Kidney (tissue), 14 donors: ENCODE measurements around the gene HCFC1. TPM values are rescaled to one million over a fixed set of nuclear protein-coding genes. Genes with fewer than 3 reads are reported as not detected.

Source experiments
- DNase-seq, 5 donors: peaks; one replicate each; pipeline ENCODE4 v3.0.0-alpha.2; 2013 to 2020
- FAIRE-seq: peaks from 2 replicates; lab custom pipeline; 2012; peaks lifted over from hg19 to GRCh38; lab: Jason Lieb, UNC
- H3K27ac ChIP-seq, 2 donors: one replicate each; pipeline ENCODE4 v1.7.0; 2013; ENCODE audit warnings: low read depth in 2 of 2, low read length in 2 of 2, inconsistent platforms in 1 of 2
- H3K27me3 ChIP-seq: one replicate; pipeline ENCODE4 v1.7.1; 2013; ENCODE audit warnings: low read length, inconsistent platforms; ENCODE audit not compliant: control insufficient read depth, insufficient read depth
- H3K36me3 ChIP-seq, 3 donors: one replicate each; pipeline versions ENCODE4 v1.7.0 to v1.7.1; 2013; ENCODE audit warnings: low read length in 3 of 3, control low read depth in 1 of 3, inconsistent platforms in 1 of 3; ENCODE audit not compliant: insufficient read depth in 3 of 3, control insufficient read depth in 2 of 3
- H3K4me1 ChIP-seq, 3 donors: one replicate each; pipeline versions ENCODE4 v1.7.0 to v1.7.1; 2013; ENCODE audit warnings: low read length in 3 of 3, inconsistent platforms in 1 of 3, low read depth in 1 of 3; ENCODE audit not compliant: control insufficient read depth in 2 of 3, insufficient read depth in 2 of 3
- H3K4me3 ChIP-seq, 3 donors: one replicate each; pipeline versions ENCODE4 v1.7.0 to v1.8.1; 2013; ENCODE audit warnings: low read length in 3 of 3, control low read depth in 1 of 3, inconsistent platforms in 1 of 3
- H3K9ac ChIP-seq, 3 donors: one replicate each; pipeline versions ENCODE4 v1.7.0 to v1.7.1; 2013; ENCODE audit warnings: low read length in 3 of 3, control low read depth in 1 of 3, inconsistent platforms in 1 of 3
- H3K9me3 ChIP-seq, 3 donors: one replicate each; pipeline versions ENCODE4 v1.7.0 to v1.7.1; 2013; ENCODE audit warnings: low read length in 3 of 3, control low read depth in 1 of 3, inconsistent platforms in 1 of 3; ENCODE audit not compliant: control insufficient read depth in 2 of 3, insufficient read depth in 1 of 3
- intact Hi-C: fragments of 100-400 bp; cut with DNase I; formaldehyde crosslinking; loops from one replicate; pipeline ENCODE4 v1.11.1; 2022
- polyA plus RNA-seq: library from polyadenylated mRNA; stranded (reverse); fragments of 350-450 nt; fragmentation: Illumina TruSeq; extraction: RNeasy Lipid Tissue Mini Kit (QIAGEN cat#74804); gene quantifications from one replicate; pipeline ENCODE4 v1.2.3, GENCODE V29; 2014; ENCODE audit warnings: low read depth, low replicate concordance; ENCODE audit not compliant: insufficient read depth
- total RNA-seq: library from RNA; stranded (reverse); fragmentation: NEBNext Ultra II Directional; extraction: Animal tissue kit (Norgen Biotek cat#: 25700); gene quantifications from one replicate; pipeline ENCODE4 v1.2.1, GENCODE V29; 2021
- TF ChIP-seq, protein P1 (sequence below): IDR thresholded peaks from 3 replicates; pipeline ENCODE4 v1.5.1; 2012; ENCODE audit warnings: mild to moderate bottlenecking, moderate library complexity, borderline replicate concordance; ENCODE audit not compliant: insufficient read depth; ENCODE audit errors: extremely low read depth
- donor health status: control.
- donor health status: control.
- donor health status: control.
- donor health status: control.
- donor health status: control.
- donor health status: DM: yes; HTN: yes; CAD: no.
- donor health status: Normal renal cell carcinoma (clear cell type).

HCFC1 gene
- total and polyA plus RNA-seq, 2 donors from 2014 or later, result 13.5 to 54.6 TPM

DNA sequence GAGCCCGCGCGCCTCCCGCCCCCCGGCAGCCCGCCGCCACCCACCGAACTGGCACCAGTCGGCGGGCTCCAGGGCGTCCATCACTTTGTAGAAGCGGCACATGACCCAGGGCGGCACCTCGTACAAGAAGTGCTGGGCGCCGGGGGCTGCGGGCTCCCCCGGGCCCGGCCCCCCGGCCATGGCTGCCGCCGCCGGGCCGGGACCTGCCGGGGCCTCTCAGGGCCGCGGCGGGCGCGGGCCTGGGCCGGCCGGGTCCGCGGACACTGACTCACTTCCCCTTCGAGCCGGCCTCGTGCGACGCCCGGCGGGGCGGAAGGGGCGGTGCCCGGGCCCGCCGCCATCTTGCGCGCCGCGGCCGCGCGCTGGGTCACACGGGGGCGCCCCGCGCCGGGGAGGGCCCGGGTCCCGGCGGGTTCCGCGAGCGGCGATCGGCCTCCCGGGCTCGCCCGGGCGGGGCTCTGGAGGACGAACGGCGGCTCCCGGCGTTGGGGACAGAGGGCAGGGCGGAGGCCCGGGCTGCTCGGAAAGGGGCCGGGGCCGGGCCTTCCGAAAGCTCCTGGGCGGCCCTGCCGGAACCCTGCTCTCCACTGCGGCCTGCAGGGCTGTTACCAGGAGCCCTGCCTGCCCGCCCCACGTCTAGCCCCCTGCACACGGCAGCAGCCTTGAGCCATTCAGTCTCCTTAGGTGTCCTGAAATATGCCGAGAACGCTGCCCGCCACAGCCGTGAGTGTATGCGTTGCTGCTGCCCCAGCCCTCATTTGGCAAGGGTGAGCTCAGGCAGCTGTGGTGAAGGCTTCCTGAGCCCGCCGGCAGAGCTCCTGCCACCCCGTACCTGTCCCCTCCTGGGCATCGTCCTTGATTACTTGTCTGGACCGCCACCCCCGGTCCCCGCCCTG lies 48.3 kb upstream of the HCFC1 start, which contains the start of gene IRAK1:
Gene IRAK1, minus strand, starts transcription at position 270 of the 896 bp plus-strand sequence. Its CDS starts 90 bp downstream, at position 180.
- Histone ChIP-seq H3K4me3 (peak within 1 kb of the TSS; percentile 16 to 51 (median 32)), H3K36me3 (peaks cover 0 to 2% (median 0%) of the 10 kb centered on the region in 3 donors), H3K27ac (peak within 1 kb of the TSS; percentile 53 to 78), H3K9me3 (no peaks in the 10 kb centered on the region), H3K9ac (peak within 1 kb of the TSS in 2 of 3 donors; percentile 41 to 55), H3K4me1 (peaks cover 0 to 9% (median 5%) of the 10 kb centered on the region in 3 donors), H3K27me3 (no peaks in the 10 kb centered on the region)
- FAIRE-seq, result no peak
- peak in 3 of 5 donors; percentile 30 to 73 (median 63) for DNase-seq
- intact Hi-C loops, result no loop called here
- TF ChIP-seq, protein P1, sequence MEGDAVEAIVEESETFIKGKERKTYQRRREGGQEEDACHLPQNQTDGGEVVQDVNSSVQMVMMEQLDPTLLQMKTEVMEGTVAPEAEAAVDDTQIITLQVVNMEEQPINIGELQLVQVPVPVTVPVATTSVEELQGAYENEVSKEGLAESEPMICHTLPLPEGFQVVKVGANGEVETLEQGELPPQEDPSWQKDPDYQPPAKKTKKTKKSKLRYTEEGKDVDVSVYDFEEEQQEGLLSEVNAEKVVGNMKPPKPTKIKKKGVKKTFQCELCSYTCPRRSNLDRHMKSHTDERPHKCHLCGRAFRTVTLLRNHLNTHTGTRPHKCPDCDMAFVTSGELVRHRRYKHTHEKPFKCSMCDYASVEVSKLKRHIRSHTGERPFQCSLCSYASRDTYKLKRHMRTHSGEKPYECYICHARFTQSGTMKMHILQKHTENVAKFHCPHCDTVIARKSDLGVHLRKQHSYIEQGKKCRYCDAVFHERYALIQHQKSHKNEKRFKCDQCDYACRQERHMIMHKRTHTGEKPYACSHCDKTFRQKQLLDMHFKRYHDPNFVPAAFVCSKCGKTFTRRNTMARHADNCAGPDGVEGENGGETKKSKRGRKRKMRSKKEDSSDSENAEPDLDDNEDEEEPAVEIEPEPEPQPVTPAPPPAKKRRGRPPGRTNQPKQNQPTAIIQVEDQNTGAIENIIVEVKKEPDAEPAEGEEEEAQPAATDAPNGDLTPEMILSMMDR, result no peak

DNA sequence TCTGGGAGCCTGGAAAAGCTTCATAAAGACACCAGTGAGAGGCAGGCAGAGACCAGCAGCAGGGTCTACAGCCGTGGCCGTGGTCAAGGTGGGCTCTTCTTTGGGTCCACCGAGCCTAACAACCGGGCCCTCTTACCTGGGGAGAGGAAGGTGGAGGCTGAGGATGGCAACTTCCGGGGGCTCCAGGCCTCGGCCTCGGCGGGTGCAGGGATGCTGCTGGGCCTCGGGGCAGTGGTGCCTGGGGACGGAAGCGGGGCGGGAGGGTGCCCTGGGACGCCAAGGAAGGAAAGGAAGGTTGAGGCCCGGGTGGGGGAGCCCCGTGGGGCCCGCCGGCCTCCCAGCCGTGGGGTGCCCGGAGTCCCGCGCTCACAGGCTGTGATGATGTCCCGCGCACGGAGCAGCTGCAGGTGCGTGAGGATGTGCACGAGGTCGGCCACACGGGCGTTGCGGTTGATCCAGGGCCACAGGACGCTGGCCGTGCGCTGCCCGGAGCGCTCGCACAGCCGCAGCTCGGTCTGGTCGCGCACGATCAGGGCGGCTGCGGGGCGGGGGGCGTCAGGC lies 47.5 kb upstream of the HCFC1 start:
- Histone ChIP-seq H3K36me3 (peaks cover 0 to 2% (median 0%) of the 10 kb centered on the region in 3 donors), H3K4me3 (peak overlapping the region in 2 of 3 donors; percentile 14 to 32), H3K27ac (peak overlapping the region; percentile 32 to 53), H3K4me1 (peaks cover 0 to 9% (median 5%) of the 10 kb centered on the region in 3 donors), H3K9me3 (no peaks in the 10 kb centered on the region), H3K27me3 (no peaks in the 10 kb centered on the region), H3K9ac (peak overlapping the region in 2 of 3 donors; percentile 26 to 41)
- DNase-seq (peak in 1 of 5 donors; percentile 77), FAIRE-seq (no peak)
- TF ChIP-seq, protein P1, result no peak
- intact Hi-C loops, result no loop called here

DNA sequence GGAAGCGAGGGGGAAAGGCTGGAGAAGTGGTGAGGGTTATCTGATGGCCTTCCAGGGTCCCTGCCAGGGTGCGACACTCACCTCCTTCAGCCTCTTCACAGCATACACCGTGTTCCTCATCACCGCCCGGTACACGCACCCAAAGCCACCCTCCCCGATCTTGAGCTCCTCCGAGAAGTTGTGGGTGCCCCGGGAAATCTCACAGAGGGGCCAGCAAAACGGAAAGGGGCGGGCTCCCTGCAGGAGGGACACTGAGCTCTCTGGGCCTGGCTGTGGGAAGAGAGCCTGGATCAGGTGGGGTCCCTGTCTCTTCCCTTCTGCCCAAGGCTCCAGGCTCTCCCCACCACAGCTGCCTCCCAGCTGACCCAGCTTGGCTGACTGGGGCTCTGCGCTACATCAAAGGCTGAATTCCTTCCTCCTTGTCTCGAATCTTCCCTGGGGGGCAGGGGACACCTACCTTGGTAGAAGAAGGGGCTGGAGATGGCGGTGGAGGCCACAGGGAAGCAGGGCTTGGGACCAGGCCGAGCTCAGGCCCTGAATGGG lies 47.0 kb upstream of the HCFC1 start:
- Histone ChIP-seq H3K36me3 (peaks cover 0 to 2% (median 0%) of the 10 kb centered on the region in 3 donors), H3K9me3 (no peaks in the 10 kb centered on the region), H3K27me3 (no peaks in the 10 kb centered on the region), H3K4me3 (peak overlapping the region in 2 of 3 donors; percentile 14 to 32), H3K9ac (peak overlapping the region in 2 of 3 donors; percentile 26 to 41), H3K27ac (peak overlapping the region in 1 of 2 donors; percentile 32), H3K4me1 (peaks cover 0 to 9% (median 5%) of the 10 kb centered on the region in 3 donors)
- TF ChIP-seq, protein P1, result no peak
- intact Hi-C loops, result no loop called here
- no peak for DNase-seq
- FAIRE-seq, result no peak
